ENCODE results near the gene DCP1A. TPM values are rescaled to one million over a fixed set of nuclear protein-coding genes. Genes with fewer than 3 reads are reported as not detected.
A peak's percentile ranks its signal among the peaks of the same experiment; 100 is the strongest.

DCP1A gene
- 10 to 100 TPM; 17.8 to 18.8 TPM for total RNA-seq

- H3K4me3 ChIP-seq = peak within 1 kb of the TSS; percentile 92 to 99
- H3K27me3 ChIP-seq = no peaks in the 10 kb centered on the region
- DNase-seq (ENCODE audit: low spot score) = peak; percentile 97
- H3K27ac ChIP-seq = peak within 1 kb of the TSS; percentile 97 to 98
- no peaks in the 10 kb centered on the region for H3K9me3 ChIP-seq
- H3K36me3 ChIP-seq = peaks cover 10% of the 10 kb centered on the region
- H3K4me1 ChIP-seq = peaks cover 0 to 44% of the 10 kb centered on the region in 2 donors
- TF ChIP-seq CTCF (IDR thresholded peaks at IDR 0.05) = no peak
Observed at GRCh38 chr3:53347261-53348064, at the start of gene DCP1A. Gene DCP1A (minus strand): TSS chr3:53347543. CDS start chr3:53347517, 26 bp downstream.

- H3K27ac ChIP-seq = no peak overlapping the region
- H3K4me3 ChIP-seq = no peak overlapping the region
- H3K9me3 ChIP-seq = no peaks in the 10 kb centered on the region
- no peaks in the 10 kb centered on the region for H3K4me1 ChIP-seq
- no peak for TF ChIP-seq CTCF (IDR thresholded peaks at IDR 0.05)
- H3K27me3 ChIP-seq = no peaks in the 10 kb centered on the region
- no peaks in the 10 kb centered on the region for H3K36me3 ChIP-seq
- no peak for DNase-seq (ENCODE audit: low spot score)
Observed at GRCh38 chr3:53384465-53385423, 37.4 kb upstream of the DCP1A start.

GRCh38 chr3:53382106-53382505 lies 34.8 kb upstream of the DCP1A start:
- Histone ChIP-seq H3K36me3 (no peaks in the 10 kb centered on the region), H3K4me1 (no peaks in the 10 kb centered on the region), H3K9me3 (no peaks in the 10 kb centered on the region), H3K4me3 (no peak overlapping the region), H3K27ac (no peak overlapping the region), H3K27me3 (no peaks in the 10 kb centered on the region)
- no peak for TF ChIP-seq CTCF (IDR thresholded peaks at IDR 0.05)
- no peak for DNase-seq (ENCODE audit: low spot score)

GRCh38 chr3:53380306-53380705 lies 33.0 kb upstream of the DCP1A start:
- Histone ChIP-seq H3K27ac (no peak overlapping the region), H3K27me3 (no peaks in the 10 kb centered on the region), H3K9me3 (no peaks in the 10 kb centered on the region), H3K4me3 (no peak overlapping the region), H3K36me3 (no peaks in the 10 kb centered on the region), H3K4me1 (no peaks in the 10 kb centered on the region)
- TF ChIP-seq CTCF (IDR thresholded peaks at IDR 0.05) = no peak
- no peak for DNase-seq (ENCODE audit: low spot score)

- no peaks in the 10 kb centered on the region for H3K36me3 ChIP-seq
- H3K27ac ChIP-seq = no peak overlapping the region
- no peak for DNase-seq (ENCODE audit: low spot score)
- H3K27me3 ChIP-seq = no peaks in the 10 kb centered on the region
- H3K4me3 ChIP-seq = no peak overlapping the region
- no peaks in the 10 kb centered on the region for H3K4me1 ChIP-seq
- no peaks in the 10 kb centered on the region for H3K9me3 ChIP-seq
- no peak for TF ChIP-seq CTCF (IDR thresholded peaks at IDR 0.05)
Observed at GRCh38 chr3:53379898-53380297, 32.6 kb upstream of the DCP1A start.
